Measurements from ENCODE around the gene FAM81A.

FAM81A gene

DNA sequence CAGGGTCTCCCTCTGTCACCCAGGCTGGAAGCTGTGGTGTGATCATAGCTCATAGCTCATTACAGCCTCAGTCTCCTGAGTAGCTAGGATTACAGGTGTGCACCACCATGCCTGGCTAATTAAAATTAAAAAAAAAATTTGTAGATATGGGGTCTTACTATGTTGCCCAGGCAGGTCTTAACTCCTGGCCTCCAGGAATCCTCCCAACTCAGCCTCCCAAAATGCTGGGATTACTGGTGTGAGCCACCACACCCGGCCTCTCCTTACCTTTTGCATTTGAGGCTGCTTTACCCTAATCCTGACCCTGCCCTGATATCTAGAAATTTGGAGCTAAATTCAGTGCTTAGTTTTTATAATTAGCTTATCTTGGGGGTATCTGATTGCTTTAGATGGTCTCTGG lies 90.4 kb downstream of the FAM81A start:
- TF ChIP-seq, protein P1, sequence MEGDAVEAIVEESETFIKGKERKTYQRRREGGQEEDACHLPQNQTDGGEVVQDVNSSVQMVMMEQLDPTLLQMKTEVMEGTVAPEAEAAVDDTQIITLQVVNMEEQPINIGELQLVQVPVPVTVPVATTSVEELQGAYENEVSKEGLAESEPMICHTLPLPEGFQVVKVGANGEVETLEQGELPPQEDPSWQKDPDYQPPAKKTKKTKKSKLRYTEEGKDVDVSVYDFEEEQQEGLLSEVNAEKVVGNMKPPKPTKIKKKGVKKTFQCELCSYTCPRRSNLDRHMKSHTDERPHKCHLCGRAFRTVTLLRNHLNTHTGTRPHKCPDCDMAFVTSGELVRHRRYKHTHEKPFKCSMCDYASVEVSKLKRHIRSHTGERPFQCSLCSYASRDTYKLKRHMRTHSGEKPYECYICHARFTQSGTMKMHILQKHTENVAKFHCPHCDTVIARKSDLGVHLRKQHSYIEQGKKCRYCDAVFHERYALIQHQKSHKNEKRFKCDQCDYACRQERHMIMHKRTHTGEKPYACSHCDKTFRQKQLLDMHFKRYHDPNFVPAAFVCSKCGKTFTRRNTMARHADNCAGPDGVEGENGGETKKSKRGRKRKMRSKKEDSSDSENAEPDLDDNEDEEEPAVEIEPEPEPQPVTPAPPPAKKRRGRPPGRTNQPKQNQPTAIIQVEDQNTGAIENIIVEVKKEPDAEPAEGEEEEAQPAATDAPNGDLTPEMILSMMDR (IDR thresholded peaks at IDR 0.05; ENCODE audit: insufficient read depth, low read depth, low read length, missing control alignments): no peak
- H3K4me3 ChIP-seq (ENCODE audit: low read length): no peak overlapping the region
- no peak for DNase-seq (ENCODE audit: low read depth)

- TF ChIP-seq, protein P1 (IDR thresholded peaks at IDR 0.05; ENCODE audit: insufficient read depth, low read depth, low read length, missing control alignments): peak; percentile 81
- DNase-seq (ENCODE audit: low read depth): peak; percentile 89
- no peak overlapping the region for H3K4me3 ChIP-seq (ENCODE audit: low read length)
Observed at GRCh38 chr15:59528961-59529402, 91.0 kb downstream of the FAM81A start.

GRCh38 chr15:59531066-59531675 lies 93.2 kb downstream of the FAM81A start:
- H3K4me3 ChIP-seq (ENCODE audit: low read length): no peak overlapping the region
- TF ChIP-seq, protein P1 (IDR thresholded peaks at IDR 0.05; ENCODE audit: insufficient read depth, low read depth, low read length, missing control alignments): no peak
- DNase-seq (ENCODE audit: low read depth): peak; percentile 36

DNA sequence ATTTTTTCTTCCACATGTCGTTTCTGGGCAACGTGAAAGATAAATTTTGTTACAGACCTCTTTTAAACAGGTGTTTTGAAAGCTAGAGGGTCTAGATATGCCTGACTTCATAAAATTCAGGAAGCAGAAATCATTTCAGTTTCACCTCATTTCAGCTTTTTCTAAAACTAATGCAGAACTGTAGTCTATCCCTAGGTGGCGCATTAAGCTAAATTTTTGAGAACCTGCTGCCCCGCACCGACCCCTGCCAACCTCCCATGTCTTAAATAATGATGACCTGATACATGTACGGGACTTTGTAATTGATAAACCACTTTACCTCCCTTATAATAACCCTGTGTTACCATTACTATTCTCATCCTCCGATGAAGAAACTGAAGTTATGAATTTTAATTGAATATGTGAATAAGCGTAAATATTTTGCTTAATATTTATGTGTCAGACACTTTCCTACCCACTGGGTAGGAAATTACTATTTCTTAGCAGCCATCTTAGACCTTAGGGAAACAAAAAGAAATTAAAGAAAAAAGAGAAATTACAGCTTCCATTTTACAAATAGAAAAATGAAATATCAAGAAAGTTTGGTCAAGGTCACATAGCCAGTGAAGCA lies 94.9 kb downstream of the FAM81A start:
- no peak overlapping the region for H3K4me3 ChIP-seq (ENCODE audit: low read length)
- TF ChIP-seq, protein P1 (IDR thresholded peaks at IDR 0.05; ENCODE audit: insufficient read depth, low read depth, low read length, missing control alignments): peak; percentile 69

GRCh38 chr15:59536553-59536952 lies 98.6 kb downstream of the FAM81A start:
- H3K4me3 ChIP-seq (ENCODE audit: low read length): no peak overlapping the region
- DNase-seq (ENCODE audit: low read depth): no peak
- TF ChIP-seq, protein P1 (IDR thresholded peaks at IDR 0.05; ENCODE audit: insufficient read depth, low read depth, low read length, missing control alignments): no peak

More for the DNA sequence above, 94.9 kb downstream of the FAM81A start:
- DNase-seq (ENCODE audit: low read depth): peak; percentile 51

DNA sequence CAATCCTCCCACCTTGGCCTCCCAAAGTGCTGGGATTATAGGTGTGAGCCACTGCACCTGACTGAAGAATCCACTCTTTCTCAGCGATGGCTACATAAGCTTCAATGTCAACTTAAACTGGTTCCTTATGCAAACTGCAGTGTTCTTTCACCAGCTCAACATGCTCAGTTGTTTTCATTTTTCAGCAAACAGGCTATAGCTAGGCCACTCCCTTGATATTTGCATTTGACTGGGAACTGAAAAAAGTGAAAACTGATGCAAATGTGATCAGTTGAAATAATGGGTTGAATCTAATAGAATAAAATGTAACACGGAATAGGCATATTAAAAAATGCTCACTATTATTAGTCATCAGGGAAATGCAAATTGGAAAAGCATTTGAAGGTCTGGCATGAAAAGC lies 99.4 kb downstream of the FAM81A start:
- TF ChIP-seq, protein P1 (IDR thresholded peaks at IDR 0.05; ENCODE audit: insufficient read depth, low read depth, low read length, missing control alignments): no peak
- no peak for DNase-seq (ENCODE audit: low read depth)
- H3K4me3 ChIP-seq (ENCODE audit: low read length): no peak overlapping the region

DNA sequence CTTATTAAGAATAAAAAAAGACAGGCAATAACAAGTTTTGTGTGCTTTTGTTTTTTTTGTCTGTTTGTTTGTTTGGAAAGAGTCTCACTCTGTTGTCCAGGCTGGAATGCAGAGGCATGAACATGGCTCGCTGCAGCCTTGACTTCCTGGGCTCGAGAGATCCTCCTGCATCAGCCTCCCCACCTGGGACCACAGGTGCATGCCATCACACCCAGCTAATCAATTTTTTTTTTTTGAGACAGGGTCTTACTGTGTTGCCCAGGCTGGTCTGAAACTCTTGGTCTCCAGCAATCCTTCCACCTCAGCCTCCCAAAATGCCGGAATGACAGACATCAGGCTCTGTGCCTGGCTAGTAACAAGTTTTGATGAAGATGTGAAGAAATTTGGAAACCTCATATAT lies 100.5 kb downstream of the FAM81A start:
- no peak for DNase-seq (ENCODE audit: low read depth)
- TF ChIP-seq, protein P1 (IDR thresholded peaks at IDR 0.05; ENCODE audit: insufficient read depth, low read depth, low read length, missing control alignments): no peak
- H3K4me3 ChIP-seq (ENCODE audit: low read length): no peak overlapping the region

All from epithelial cell of esophagus (primary cell).